Measurements from ENCODE around the gene ADAMTS14.

The ADAMTS14 gene

GRCh38 chr10:70786799-70787415 lies 114.6 kb downstream of the ADAMTS14 start:
- DNase-seq (ENCODE audit: low spot score): no peak

DNA sequence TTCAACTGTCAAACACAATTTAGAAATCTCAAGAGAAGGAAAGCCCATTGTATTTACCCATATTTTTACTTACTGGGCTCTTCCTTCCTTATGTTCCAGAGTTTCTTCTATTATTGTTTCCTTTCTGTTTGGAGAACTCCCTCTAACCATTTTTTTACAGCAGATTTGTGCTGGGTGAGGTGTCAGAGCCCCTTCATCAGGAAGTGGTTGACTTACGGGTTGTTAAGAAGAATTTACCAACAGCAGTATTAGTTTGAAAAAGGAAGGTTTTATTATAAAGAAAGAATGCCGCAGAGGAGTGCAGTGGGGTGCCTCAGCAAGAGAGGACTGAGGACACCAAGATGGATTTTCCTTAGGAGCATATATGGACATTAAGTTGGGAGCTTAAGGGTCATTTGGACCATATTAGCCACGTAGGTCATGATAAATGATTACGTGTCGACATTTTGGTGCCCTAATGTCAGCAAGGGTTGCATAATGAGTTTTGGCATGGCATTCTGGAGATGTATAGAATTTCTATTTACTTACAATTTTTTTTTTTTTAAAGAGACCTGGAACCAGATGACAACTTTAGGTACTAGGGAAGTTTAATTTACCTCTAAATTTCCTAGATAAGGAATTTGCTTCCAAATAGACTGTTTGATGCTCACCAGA lies 119.2 kb downstream of the ADAMTS14 start:
- no peak for DNase-seq (ENCODE audit: low spot score)

GRCh38 chr10:70795613-70796012 lies 123.3 kb downstream of the ADAMTS14 start:
- no peak for DNase-seq (ENCODE audit: low spot score)

GRCh38 chr10:70797840-70798239 lies 125.5 kb downstream of the ADAMTS14 start:
- no peak for DNase-seq (ENCODE audit: low spot score)

DNA sequence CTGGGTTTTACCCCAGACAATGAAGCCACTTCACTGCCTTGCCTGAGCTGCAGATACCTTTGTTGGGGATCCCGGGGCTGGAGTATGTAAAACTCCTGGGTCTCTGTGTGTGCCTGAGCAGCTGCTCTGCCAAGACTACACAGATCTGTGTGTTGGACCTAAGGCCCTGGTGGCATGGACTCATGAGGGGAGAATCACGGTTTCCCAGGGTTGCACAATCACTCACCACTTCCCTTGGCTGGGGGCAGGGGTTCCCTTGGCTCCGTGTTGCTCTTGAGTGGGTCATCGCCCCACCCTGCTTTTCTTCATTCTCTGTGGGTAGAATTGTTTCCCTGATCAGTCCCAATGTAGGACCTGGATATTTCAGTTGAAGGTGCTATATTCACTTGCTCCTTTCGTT lies 126.8 kb downstream of the ADAMTS14 start:
- no peak for DNase-seq (ENCODE audit: low spot score)

DNA sequence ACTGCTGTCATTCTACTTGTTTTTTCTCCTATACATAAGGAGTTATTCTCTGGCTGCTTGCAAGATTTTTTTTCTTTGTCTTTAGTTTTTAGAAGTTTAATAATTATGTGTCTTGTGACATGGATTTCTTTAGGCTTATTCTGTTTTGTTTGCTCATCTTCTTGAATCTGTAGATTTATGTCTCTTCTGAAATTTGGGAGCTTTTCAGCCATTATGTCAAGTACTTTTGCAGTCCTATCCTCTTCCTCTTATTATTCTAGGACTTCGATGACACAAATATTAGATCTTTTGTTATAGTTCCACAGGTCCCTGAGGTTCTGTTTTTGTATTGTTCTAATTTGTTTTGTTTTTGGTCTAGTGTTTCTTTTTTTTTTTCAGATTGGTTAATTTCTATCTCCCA lies 129.5 kb downstream of the ADAMTS14 start:
- DNase-seq (ENCODE audit: low spot score): no peak

GRCh38 chr10:70803775-70804420 lies 131.6 kb downstream of the ADAMTS14 start:
- no peak for DNase-seq (ENCODE audit: low spot score)

GRCh38 chr10:70804421-70804808 lies 132.1 kb downstream of the ADAMTS14 start:
- no peak for DNase-seq (ENCODE audit: low spot score)

GRCh38 chr10:70805619-70806215 lies 133.4 kb downstream of the ADAMTS14 start:
- no peak for DNase-seq (ENCODE audit: low spot score)

DNA sequence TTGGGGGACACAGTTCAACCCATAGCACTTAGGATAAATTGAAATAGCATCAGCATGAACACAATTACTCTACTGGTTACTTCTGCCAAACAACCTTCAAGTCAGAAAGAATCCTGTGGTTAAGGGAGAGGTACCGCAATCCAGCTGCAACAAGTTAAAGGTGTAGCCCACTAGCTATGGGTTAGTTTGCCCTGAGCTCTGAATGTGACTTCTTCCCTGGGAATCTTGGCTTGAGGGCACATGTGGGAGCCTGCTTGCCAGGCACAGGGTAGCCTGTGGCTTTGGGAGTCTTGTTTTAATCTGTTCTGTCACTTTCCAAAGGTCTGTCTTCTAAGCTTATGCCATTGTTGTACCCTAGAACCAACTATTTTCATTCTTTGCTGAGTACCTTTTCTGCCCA lies 134.5 kb downstream of the ADAMTS14 start:
- DNase-seq (ENCODE audit: low spot score): no peak

GRCh38 chr10:70807556-70807955 lies 135.2 kb downstream of the ADAMTS14 start:
- DNase-seq (ENCODE audit: low spot score): no peak

GRCh38 chr10:70809011-70809611 lies 136.8 kb downstream of the ADAMTS14 start:
- no peak for DNase-seq (ENCODE audit: low spot score)

DNA sequence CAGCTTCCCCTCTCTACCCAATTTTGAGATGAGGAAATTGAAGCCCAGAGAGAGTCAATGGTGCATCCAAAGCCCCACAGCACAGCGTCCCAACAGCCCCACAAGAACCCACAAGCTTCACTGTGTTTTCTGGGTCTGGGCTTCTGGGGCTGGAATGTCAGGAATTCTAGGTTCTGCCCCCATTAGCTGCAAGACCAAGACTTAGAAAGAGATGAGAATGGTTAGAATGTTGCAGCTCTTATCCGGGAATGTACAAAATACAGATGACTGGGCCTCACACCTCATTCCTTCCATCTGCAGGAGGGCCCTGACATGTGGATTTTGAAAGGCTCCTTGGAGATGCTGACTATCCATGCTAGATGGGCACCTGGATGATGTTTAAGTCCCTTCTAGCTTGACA lies 137.4 kb downstream of the ADAMTS14 start:
- no peak for DNase-seq (ENCODE audit: low spot score)

- DNase-seq (ENCODE audit: low spot score): no peak
These were observed 138.7 kb downstream of the ADAMTS14 start for GRCh38 chr10:70810967-70811366.

- DNase-seq (ENCODE audit: low spot score): no peak
These were observed 139.6 kb downstream of the ADAMTS14 start for GRCh38 chr10:70811881-70812280.

All from D341Med (cell line).